Stomach (tissue), 4 donors: ENCODE measurements around the gene GRM4.

Experiments used
- EP300 ChIP-seq: sonication (generic); formaldehyde crosslinking; IDR thresholded peaks from one replicate; pipeline ENCODE4 v1.6.1; 2017; ENCODE audit warnings: antibody characterized with exemption
- POLR2A ChIP-seq, 4 donors: fragments of 450-650 bp; IDR thresholded peaks; one replicate each; pipeline ENCODE4 v1.6.1; 2016; ENCODE audit warnings: antibody characterized with exemption in 4 of 4, control low read depth in 2 of 4, mild to moderate bottlenecking in 1 of 4, moderate library complexity in 1 of 4
- POLR2AphosphoS5 ChIP-seq, 3 donors: sonication (generic); formaldehyde crosslinking; IDR thresholded peaks; one replicate each; pipeline ENCODE4 v1.6.1; 2016; ENCODE audit warnings: antibody characterized with exemption in 3 of 3
- TF ChIP-seq, protein P1 (sequence below), 7 experiments: fragments of 450-650 bp in 4 of 7; fragments of 200-600 bp in 3 of 7; sonication (generic) in 3 of 7; IDR thresholded peaks; one replicate each; pipeline ENCODE4 v1.5.1; 2016 to 2019; ENCODE audit warnings: antibody characterized with exemption in 7 of 7, control low read depth in 2 of 7, mild to moderate bottlenecking in 1 of 7

DNA sequence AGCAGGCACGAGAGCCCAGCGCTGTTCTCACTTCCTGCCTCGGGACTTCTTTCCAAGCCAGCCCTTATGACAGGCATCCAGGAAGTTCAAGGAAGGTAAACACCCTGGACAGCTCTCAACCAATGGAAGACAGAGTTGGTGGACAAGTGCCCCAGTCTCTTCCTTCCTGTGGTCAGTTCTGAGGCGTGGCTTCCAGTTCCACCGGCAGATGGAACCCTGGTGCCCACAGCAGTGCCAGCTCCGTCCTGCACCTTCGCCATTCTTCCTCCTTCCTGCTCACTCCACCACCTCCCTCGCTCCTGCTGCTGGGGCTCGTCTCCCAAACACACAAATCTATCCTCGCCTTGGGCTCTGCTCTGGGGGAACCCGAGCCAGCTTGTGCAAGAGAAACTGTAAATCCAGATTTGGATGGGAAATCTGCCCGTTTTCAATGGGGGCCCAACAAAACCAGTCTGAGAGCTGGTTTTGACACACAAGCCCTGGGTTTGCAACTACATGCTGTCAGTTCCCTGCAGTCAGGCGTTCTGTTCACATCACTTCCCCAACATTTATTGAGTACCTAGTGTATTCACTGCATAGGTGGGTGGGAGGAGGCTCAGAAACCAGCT is 162.7 kb downstream of the GRM4 start:
- TF ChIP-seq, protein P1, sequence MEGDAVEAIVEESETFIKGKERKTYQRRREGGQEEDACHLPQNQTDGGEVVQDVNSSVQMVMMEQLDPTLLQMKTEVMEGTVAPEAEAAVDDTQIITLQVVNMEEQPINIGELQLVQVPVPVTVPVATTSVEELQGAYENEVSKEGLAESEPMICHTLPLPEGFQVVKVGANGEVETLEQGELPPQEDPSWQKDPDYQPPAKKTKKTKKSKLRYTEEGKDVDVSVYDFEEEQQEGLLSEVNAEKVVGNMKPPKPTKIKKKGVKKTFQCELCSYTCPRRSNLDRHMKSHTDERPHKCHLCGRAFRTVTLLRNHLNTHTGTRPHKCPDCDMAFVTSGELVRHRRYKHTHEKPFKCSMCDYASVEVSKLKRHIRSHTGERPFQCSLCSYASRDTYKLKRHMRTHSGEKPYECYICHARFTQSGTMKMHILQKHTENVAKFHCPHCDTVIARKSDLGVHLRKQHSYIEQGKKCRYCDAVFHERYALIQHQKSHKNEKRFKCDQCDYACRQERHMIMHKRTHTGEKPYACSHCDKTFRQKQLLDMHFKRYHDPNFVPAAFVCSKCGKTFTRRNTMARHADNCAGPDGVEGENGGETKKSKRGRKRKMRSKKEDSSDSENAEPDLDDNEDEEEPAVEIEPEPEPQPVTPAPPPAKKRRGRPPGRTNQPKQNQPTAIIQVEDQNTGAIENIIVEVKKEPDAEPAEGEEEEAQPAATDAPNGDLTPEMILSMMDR (IDR thresholded peaks at IDR 0.05), result peak in 2 of 7 experiments; percentile 55 to 60
- TF ChIP-seq POLR2A (IDR thresholded peaks at IDR 0.05) (no peak), POLR2AphosphoS5 (IDR thresholded peaks at IDR 0.05) (peak in 2 of 3 donors; percentile 11 to 15), EP300 (no peak)
